ENCODE data around the gene CDH13. TPM values are rescaled to one million over a fixed set of nuclear protein-coding genes. Genes with fewer than 3 reads are reported as not detected.

Gene CDH13
- total and polyA plus RNA-seq, 2 donors (not counting 1 experiment from before 2014, with no cell fraction given), result 27.6 to 96.7 TPM

DNA sequence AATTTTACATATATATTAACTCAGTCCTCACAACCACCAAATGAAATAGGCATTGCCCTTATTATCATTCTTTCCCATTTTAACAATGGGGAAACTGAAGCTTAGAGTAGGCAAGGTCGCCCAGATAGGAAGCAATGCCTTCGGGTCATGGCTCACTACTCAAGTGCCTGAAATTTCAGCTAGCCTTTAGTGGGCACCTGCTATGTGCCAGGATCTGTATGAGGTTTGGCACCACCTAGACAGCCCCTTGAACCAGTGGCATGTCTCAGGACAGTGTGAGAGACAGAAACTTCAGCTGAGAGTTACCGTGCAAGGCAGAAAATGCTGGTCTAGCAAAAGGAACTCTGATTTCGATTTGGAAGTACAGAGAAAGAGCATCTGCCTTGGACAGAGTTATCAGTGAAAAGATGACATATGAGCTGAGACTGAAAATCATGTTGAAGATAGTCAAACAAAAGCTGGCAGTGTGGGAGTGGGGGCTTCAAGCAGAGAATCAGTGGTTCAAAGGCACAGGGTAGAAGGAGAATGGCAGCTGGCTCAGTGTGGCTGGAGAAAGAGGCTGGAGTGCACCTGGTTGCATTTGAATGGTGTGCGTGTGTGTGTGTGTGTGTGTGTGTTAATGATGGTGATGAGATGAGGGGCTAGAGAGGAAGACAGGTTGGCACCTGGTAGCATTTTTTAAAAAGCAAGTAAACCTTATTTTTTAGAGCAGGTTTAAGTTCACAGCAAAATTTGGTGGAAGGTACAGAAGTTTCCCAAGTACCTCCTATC lies 29.1 kb downstream of the CDH13 start:
- Histone ChIP-seq H2AFZ (ENCODE audit: low read length) (no peak overlapping the region), H3K9me3 (ENCODE audit: control insufficient read depth, insufficient read depth, low read depth, low read length) (no peaks in the 10 kb centered on the region), H3K4me1 (ENCODE audit: control insufficient read depth, extremely low read depth, insufficient read depth, low read length) (peaks cover 34% of the 10 kb centered on the region), H3K4me3 (replicated peaks in 1 of 4; ENCODE audit: control extremely low read depth in 1 of 4, insufficient read depth in 1 of 4, low read depth in 3 of 4, low read length in 4 of 4) (no peak overlapping the region), H3K27ac (ENCODE audit: insufficient read depth, low read length) (peak overlapping the region; percentile 97), H3K9ac (ENCODE audit: insufficient read depth, low read length) (no peak overlapping the region), H3K36me3 (ENCODE audit: control insufficient read depth, insufficient read depth, low read length) (no peaks in the 10 kb centered on the region), H3K4me2 (ENCODE audit: extremely low read depth, insufficient read depth, low read length) (peak overlapping the region; percentile 65), H3K27me3 (ENCODE audit: control insufficient read depth, insufficient read depth, low read length) (no peaks in the 10 kb centered on the region), H3K79me2 (ENCODE audit: control insufficient read depth, insufficient read depth, low read length) (peaks cover 5% of the 10 kb centered on the region), H4K20me1 (ENCODE audit: control insufficient read depth, extremely low read depth, insufficient read depth, low read length) (no peaks in the 10 kb centered on the region)
- TF ChIP-seq CTCF (conservative IDR thresholded peaks at IDR 0.05 in 1 of 2, IDR thresholded peaks at IDR 0.05 in 1 of 2; ENCODE audit: low read depth in 1 of 2, low read length in 2 of 2) (no peak), EZH2 (IDR thresholded peaks at IDR 0.05; ENCODE audit: low read length, missing control alignments) (no peak)
- DNase-seq (ENCODE audit: low read depth in 2 of 2), result peak in 1 of 2 donors; percentile 6

GRCh38 chr16:82657239-82657638 lies 30.5 kb downstream of the CDH13 start:
- no peak overlapping the region for H3K9ac ChIP-seq (ENCODE audit: insufficient read depth, low read length)
- no peaks in the 10 kb centered on the region for H4K20me1 ChIP-seq (ENCODE audit: control insufficient read depth, extremely low read depth, insufficient read depth, low read length)
- no peak overlapping the region for H2AFZ ChIP-seq (ENCODE audit: low read length)
- no peak overlapping the region for H3K4me3 ChIP-seq (replicated peaks in 1 of 4; ENCODE audit: control extremely low read depth in 1 of 4, insufficient read depth in 1 of 4, low read depth in 3 of 4, low read length in 4 of 4)
- peaks cover 34% of the 10 kb centered on the region for H3K4me1 ChIP-seq (ENCODE audit: control insufficient read depth, extremely low read depth, insufficient read depth, low read length)
- H3K36me3 ChIP-seq (ENCODE audit: control insufficient read depth, insufficient read depth, low read length), result no peaks in the 10 kb centered on the region
- no peak for TF ChIP-seq CTCF (conservative IDR thresholded peaks at IDR 0.05 in 1 of 2, IDR thresholded peaks at IDR 0.05 in 1 of 2; ENCODE audit: low read depth in 1 of 2, low read length in 2 of 2)
- TF ChIP-seq EZH2 (IDR thresholded peaks at IDR 0.05; ENCODE audit: low read length, missing control alignments), result no peak
- DNase-seq (ENCODE audit: low read depth in 2 of 2), result peak; percentile 53 to 82
- H3K27ac ChIP-seq (ENCODE audit: insufficient read depth, low read length), result no peak overlapping the region
- H3K4me2 ChIP-seq (ENCODE audit: extremely low read depth, insufficient read depth, low read length), result no peak overlapping the region
- H3K9me3 ChIP-seq (ENCODE audit: control insufficient read depth, insufficient read depth, low read depth, low read length), result no peaks in the 10 kb centered on the region
- peaks cover 10% of the 10 kb centered on the region for H3K79me2 ChIP-seq (ENCODE audit: control insufficient read depth, insufficient read depth, low read length)
- H3K27me3 ChIP-seq (ENCODE audit: control insufficient read depth, insufficient read depth, low read length), result no peaks in the 10 kb centered on the region

DNA sequence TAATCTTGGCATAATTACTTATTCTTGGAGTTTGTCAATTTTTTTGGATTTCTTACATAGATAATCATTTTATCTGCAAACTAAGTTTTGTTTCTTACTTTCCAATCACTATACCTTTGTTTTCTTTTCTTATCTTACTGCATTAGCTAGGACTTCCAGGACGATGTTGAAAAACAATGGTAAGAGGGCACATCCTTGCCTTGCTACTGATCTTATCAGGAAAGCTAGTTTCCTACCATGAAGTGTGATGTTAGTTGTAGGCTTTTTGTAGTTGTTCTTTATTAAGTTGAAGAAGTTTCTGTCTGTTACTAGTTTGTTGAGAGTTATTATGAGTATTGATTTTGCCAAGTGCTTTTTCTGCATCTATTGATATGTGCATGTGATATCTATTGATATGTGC lies 31.0 kb downstream of the CDH13 start:
- DNase-seq (ENCODE audit: low read depth in 2 of 2), result no peak
- Histone ChIP-seq H3K4me1 (ENCODE audit: control insufficient read depth, extremely low read depth, insufficient read depth, low read length) (peaks cover 34% of the 10 kb centered on the region), H3K9ac (ENCODE audit: insufficient read depth, low read length) (no peak overlapping the region)

More for the DNA sequence above, 31.0 kb downstream of the CDH13 start:
- H3K79me2 ChIP-seq (ENCODE audit: control insufficient read depth, insufficient read depth, low read length), result peaks cover 10% of the 10 kb centered on the region
- no peak overlapping the region for H3K4me3 ChIP-seq (replicated peaks in 1 of 4; ENCODE audit: control extremely low read depth in 1 of 4, insufficient read depth in 1 of 4, low read depth in 3 of 4, low read length in 4 of 4)
- no peaks in the 10 kb centered on the region for H4K20me1 ChIP-seq (ENCODE audit: control insufficient read depth, extremely low read depth, insufficient read depth, low read length)
- H3K27me3 ChIP-seq (ENCODE audit: control insufficient read depth, insufficient read depth, low read length), result no peaks in the 10 kb centered on the region
- no peaks in the 10 kb centered on the region for H3K36me3 ChIP-seq (ENCODE audit: control insufficient read depth, insufficient read depth, low read length)
- no peak overlapping the region for H3K4me2 ChIP-seq (ENCODE audit: extremely low read depth, insufficient read depth, low read length)
- no peak for TF ChIP-seq CTCF (conservative IDR thresholded peaks at IDR 0.05 in 1 of 2, IDR thresholded peaks at IDR 0.05 in 1 of 2; ENCODE audit: low read depth in 1 of 2, low read length in 2 of 2)
- no peak for TF ChIP-seq EZH2 (IDR thresholded peaks at IDR 0.05; ENCODE audit: low read length, missing control alignments)
- H3K9me3 ChIP-seq (ENCODE audit: control insufficient read depth, insufficient read depth, low read depth, low read length), result no peaks in the 10 kb centered on the region
- H3K27ac ChIP-seq (ENCODE audit: insufficient read depth, low read length), result peak overlapping the region; percentile 4
- H2AFZ ChIP-seq (ENCODE audit: low read length), result no peak overlapping the region

Measured in fibroblast of lung (primary cell).